Prostate gland (tissue), 2 donors: Measurements from ENCODE around the gene HIBCH.

Experiments
- POLR2A ChIP-seq: fragments of 450-650 bp; IDR thresholded peaks from one replicate; pipeline ENCODE4 v1.6.1; 2016; ENCODE audit warnings: antibody characterized with exemption, mild to moderate bottlenecking
- POLR2AphosphoS5 ChIP-seq: sonication (generic); formaldehyde crosslinking; IDR thresholded peaks from one replicate; pipeline ENCODE4 v1.6.1; 2017; ENCODE audit warnings: antibody characterized with exemption
- TF ChIP-seq, protein P1 (sequence below), 4 experiments: fragments of 200-600 bp in 2 of 4; fragments of 450-650 bp in 2 of 4; sonication (generic) in 2 of 4; IDR thresholded peaks; 1 replicate in 3 of 4; 2 replicates in 1 of 4; pipeline ENCODE4 v1.5.1; 2016 to 2019; ENCODE audit warnings: antibody characterized with exemption in 4 of 4, mild to moderate bottlenecking in 2 of 4, moderate library complexity in 2 of 4

DNA sequence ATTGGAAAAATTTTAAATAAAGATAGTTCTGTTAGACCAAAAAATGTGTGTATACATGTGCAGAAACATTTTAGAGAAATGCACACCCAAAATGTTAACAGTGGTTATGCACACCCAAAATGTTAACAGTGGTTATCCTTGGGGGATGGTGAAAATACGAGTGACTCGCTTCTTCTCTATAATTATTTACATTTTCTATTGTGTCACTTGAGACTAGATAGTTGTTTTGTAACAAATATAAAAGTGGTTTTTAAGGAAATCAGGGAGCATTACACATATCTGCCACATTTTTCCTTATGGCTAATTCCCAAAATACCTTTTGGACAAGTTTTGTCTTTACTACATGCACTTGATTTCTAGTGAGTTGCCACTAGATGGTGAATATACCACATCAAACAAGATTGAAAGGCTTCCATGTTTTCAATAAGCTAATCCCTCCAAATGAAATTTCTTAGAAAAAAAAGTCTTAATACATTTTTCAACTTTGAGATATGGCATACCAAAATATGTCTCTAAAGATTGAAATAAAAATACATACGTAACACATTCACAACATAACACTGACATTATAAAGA, 9.0 kb upstream of the HIBCH start:
- TF ChIP-seq POLR2AphosphoS5, result no peak
- TF ChIP-seq, protein P1, sequence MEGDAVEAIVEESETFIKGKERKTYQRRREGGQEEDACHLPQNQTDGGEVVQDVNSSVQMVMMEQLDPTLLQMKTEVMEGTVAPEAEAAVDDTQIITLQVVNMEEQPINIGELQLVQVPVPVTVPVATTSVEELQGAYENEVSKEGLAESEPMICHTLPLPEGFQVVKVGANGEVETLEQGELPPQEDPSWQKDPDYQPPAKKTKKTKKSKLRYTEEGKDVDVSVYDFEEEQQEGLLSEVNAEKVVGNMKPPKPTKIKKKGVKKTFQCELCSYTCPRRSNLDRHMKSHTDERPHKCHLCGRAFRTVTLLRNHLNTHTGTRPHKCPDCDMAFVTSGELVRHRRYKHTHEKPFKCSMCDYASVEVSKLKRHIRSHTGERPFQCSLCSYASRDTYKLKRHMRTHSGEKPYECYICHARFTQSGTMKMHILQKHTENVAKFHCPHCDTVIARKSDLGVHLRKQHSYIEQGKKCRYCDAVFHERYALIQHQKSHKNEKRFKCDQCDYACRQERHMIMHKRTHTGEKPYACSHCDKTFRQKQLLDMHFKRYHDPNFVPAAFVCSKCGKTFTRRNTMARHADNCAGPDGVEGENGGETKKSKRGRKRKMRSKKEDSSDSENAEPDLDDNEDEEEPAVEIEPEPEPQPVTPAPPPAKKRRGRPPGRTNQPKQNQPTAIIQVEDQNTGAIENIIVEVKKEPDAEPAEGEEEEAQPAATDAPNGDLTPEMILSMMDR (IDR thresholded peaks at IDR 0.05), result no peak
- TF ChIP-seq POLR2A, result no peak
